Retina (tissue), 1 donor: ENCODE data around the gene RAB1A.
A peak's percentile ranks its signal among the peaks of the same experiment; 100 is the strongest.

Experiments used
- DNase-seq: peaks from one replicate; pipeline ENCODE4 v3.0.0-alpha.2; 2016

The RAB1A gene

GRCh38 chr2:65085148-65085547, 44.8 kb downstream of the RAB1A start:
- DNase-seq, result no peak

GRCh38 chr2:65081232-65081685, 48.6 kb downstream of the RAB1A start:
- DNase-seq, result no peak

- no peak for DNase-seq
Observed at GRCh38 chr2:65079017-65079416, 50.9 kb downstream of the RAB1A start.

- no peak for DNase-seq
Observed at GRCh38 chr2:65077898-65078297, 52.0 kb downstream of the RAB1A start.

- no peak for DNase-seq
Observed at GRCh38 chr2:65076345-65076710, 53.6 kb downstream of the RAB1A start.

- no peak for DNase-seq
Observed at GRCh38 chr2:65075605-65076344, 54.1 kb downstream of the RAB1A start.

GRCh38 chr2:65075176-65075575, 54.7 kb downstream of the RAB1A start:
- no peak for DNase-seq

GRCh38 chr2:65073879-65074565, 55.9 kb downstream of the RAB1A start:
- no peak for DNase-seq

GRCh38 chr2:65072181-65072970, 57.5 kb downstream of the RAB1A start:
- DNase-seq, result no peak

GRCh38 chr2:65071499-65072180, 58.3 kb downstream of the RAB1A start:
- peak; percentile 2 for DNase-seq

- no peak for DNase-seq
Observed at GRCh38 chr2:65070856-65071255, 59.0 kb downstream of the RAB1A start.

GRCh38 chr2:65070172-65070830, 59.6 kb downstream of the RAB1A start:
- DNase-seq, result no peak

GRCh38 chr2:65069439-65069824, 60.5 kb downstream of the RAB1A start:
- DNase-seq, result no peak

- DNase-seq, result no peak
Observed at GRCh38 chr2:65067806-65068553, 61.9 kb downstream of the RAB1A start.

- DNase-seq, result peak; percentile 57
Observed at GRCh38 chr2:65064728-65065552, 65.0 kb downstream of the RAB1A start.

GRCh38 chr2:65062843-65063825, 66.8 kb downstream of the RAB1A start:
- no peak for DNase-seq

- no peak for DNase-seq
Observed at GRCh38 chr2:65061910-65062339, 68.0 kb downstream of the RAB1A start.

- DNase-seq, result no peak
Observed at GRCh38 chr2:65061146-65061909, 68.6 kb downstream of the RAB1A start.

- no peak for DNase-seq
Observed at GRCh38 chr2:65059071-65059470, 70.8 kb downstream of the RAB1A start.
